ENCODE results near the gene MLLT1.

GRCh38 chr19:6161271-6161850, 118.4 kb downstream of the MLLT1 start:
- TF ChIP-seq, protein P1, sequence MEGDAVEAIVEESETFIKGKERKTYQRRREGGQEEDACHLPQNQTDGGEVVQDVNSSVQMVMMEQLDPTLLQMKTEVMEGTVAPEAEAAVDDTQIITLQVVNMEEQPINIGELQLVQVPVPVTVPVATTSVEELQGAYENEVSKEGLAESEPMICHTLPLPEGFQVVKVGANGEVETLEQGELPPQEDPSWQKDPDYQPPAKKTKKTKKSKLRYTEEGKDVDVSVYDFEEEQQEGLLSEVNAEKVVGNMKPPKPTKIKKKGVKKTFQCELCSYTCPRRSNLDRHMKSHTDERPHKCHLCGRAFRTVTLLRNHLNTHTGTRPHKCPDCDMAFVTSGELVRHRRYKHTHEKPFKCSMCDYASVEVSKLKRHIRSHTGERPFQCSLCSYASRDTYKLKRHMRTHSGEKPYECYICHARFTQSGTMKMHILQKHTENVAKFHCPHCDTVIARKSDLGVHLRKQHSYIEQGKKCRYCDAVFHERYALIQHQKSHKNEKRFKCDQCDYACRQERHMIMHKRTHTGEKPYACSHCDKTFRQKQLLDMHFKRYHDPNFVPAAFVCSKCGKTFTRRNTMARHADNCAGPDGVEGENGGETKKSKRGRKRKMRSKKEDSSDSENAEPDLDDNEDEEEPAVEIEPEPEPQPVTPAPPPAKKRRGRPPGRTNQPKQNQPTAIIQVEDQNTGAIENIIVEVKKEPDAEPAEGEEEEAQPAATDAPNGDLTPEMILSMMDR (IDR thresholded peaks at IDR 0.05), result no peak
- TF ChIP-seq EZH2 (IDR thresholded peaks at IDR 0.05; ENCODE audit: borderline replicate concordance, insufficient read depth, low read depth, low read length, poor library complexity, severe bottlenecking), result no peak

All from B cell (primary cell).